H4 (cell line): ENCODE results near the gene TMEFF2. TPM values are rescaled to one million over a fixed set of nuclear protein-coding genes. Genes with fewer than 3 reads are reported as not detected.

Source experiments
- DNase-seq: peaks from one replicate; pipeline ENCODE4 v3.0.0-alpha.2; 2015; ENCODE audit warnings: low spot score
- total RNA-seq: library from RNA; depleted of rRNA; stranded (reverse); fragments of >200 nt; shearing (Covaris generic); gene quantifications from 2 replicates; pipeline ENCODE4 v1.2.3, GENCODE V29; 2014

The TMEFF2 gene
- total RNA-seq, 1 experiment from 2014 or later = 5.0 TPM

DNA sequence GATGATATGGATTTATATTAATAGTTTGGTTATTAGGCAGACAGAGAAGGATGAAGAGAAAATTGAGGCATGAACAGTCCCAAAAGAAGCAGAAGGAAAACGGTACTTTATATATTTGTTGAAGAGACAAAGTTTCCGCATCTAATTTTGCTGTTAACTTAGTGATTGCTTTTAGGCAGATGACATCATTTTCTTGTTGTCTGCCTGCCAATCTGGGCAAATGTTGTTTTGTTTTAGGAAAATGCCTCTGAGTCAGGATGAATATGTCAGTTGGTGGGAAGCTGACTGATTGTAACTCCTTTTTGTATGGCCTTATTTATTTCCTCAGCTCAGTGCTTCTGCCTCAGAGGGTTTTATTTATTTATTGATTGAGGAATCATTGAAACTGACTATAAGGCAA, 295.3 kb downstream of the TMEFF2 start:
- peak; percentile 72 for DNase-seq
